OCI-M2 (cell line): ENCODE results near the gene TMA7.
A peak's percentile ranks its signal among the peaks of the same experiment; 100 is the strongest.
"Not testable (repeated sequence)": the region's sequence is repeated elsewhere in the genome, so short reads cannot be mapped to it uniquely, and the experiment has no call there.

Source experiments
- DNase-seq: peaks from one replicate; lab custom pipeline; 2025; ENCODE audit not compliant: unreplicated experiment; lab: John Stamatoyannopoulos, UW

The TMA7 gene

GRCh38 chr3:48435774-48436476, 4.1 kb upstream of the TMA7 start:
- DNase-seq, result peak; percentile 15

DNA sequence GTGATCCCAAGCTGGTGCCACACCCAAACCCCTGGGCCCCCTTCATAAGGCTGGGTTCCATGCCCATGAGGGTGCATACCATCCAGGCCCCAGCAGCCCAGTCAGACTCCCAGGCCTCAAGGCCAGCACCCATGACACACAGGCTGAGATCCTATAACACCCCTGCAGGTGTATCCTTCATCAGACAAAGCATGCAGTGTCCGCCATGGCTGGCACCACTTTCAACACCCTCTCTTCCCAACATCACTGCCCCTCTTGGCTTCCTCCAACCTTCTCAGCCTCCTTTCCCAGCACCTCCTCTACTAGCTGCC, 3.6 kb upstream of the TMA7 start:
- DNase-seq, result no peak

- DNase-seq, result no peak
Observed at GRCh38 chr3:48436855-48437254, 3.2 kb upstream of the TMA7 start.

- no peak for DNase-seq
Observed at GRCh38 chr3:48437812-48438211, 2.2 kb upstream of the TMA7 start.

GRCh38 chr3:48440590-48440958, 517 bp downstream of the TMA7 start:
- DNase-seq, result no peak

DNA sequence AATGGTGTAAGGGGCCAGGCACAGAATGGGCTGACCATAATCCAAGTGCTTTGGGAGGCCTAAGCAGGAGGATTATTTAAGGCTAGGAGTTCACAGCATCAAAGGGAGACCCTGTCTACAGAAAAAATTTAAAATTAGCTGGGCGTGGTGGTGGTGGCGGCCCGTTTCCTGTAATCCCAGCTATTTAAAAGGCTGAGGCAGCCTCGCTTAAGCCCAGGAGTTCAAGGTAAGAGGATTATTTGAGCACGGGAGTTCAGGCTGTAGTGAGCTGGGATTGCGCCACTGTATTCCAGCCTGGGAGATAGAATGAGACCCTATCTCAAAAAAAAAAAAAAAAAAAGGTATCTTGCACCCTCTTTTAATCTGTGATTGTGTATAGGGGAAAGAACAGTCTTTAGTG, 1.9 kb downstream of the TMA7 start:
- no peak for DNase-seq

DNA sequence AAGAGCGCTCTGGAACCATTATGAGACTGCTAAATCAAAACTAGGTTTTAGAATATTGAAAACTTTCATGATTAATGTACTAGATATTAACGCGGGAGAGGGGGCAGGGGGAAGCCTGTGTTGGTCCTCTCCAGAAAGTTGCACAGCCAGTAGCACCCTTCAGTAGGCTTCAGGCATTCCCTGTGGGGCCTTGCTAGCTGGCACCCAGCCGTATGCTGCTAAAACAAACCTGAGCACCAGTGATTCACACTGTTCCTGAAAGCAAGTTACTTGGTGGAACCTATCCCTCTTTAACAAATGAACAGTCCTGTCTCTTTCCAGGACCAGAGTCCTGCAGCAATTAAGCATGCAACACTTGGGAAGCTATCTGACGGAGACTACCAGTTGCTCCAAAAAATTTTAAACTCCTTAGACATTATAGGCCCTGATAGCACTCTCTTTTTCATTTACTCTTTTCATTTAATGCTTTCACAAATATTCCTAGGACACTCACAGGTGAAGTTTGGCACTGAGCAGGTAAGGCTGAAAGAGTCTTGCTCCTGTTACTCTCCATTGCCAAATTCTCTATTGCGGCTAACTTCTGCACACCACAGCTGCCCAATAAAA, 5.3 kb downstream of the TMA7 start:
- DNase-seq, result no peak

DNA sequence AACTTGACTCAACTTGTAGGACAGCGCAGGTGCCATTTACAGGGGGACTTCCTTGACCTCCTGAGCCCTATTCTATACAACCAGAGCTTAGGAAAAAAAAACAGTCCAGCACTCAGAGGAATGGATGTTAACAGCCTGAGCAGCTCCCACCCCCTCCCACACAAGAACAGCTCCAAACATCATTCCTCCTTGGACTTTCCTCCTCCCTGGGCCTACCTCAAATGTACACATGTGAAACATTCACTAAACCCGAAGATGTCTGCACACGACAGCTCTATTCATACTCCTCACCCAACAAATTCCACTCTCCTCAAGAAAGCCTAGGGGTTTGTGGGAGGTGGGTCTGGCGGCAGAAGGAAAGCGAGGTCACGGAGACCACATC, 6.0 kb downstream of the TMA7 start:
- DNase-seq, result no peak

DNA sequence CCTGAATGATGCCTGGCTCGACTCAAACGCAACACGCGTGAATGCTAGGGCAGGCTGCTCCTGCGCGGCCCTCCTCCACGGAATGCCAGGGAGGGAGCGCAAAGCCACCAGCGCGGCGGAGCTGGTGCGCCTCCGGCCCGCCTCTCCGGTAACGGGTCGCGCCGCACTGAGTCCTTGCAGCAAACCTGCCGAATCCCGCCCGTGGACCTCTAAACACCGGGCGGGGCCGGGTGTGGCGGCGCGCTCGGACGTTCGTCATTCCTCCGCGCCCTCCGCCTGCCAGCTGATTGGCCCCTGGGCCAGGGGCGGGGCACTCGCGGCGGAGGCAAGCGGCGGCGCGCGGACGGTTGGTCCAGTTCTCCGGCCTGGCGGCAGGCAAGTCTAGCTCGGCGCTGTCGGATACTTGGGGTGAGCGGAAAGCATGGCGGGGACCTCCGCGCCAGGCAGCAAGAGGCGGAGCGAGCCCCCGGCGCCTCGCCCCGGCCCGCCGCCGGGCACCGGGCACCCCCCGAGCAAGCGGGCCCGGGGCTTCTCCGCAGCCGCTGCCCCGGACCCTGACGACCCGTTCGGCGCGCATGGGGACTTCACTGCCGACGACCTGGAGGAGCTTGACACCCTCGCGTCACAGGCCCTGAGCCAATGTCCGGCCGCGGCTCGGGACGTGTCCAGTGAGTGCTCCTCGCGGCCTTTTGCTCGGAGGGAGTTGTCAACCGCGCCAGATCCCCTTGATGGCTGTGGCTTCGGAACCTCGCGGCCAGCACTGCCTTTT, 6.6 kb downstream of the TMA7 start, which contains the start of gene ATRIP:
Gene ATRIP (plus strand): TSS at position 313 of the 769 bp plus-strand sequence. CDS start 109 bp downstream, at position 422.
- no peak for DNase-seq

- no peak for DNase-seq
Observed at GRCh38 chr3:48451270-48451669, 11.2 kb downstream of the TMA7 start.

GRCh38 chr3:48456456-48456855, 16.4 kb downstream of the TMA7 start:
- no peak for DNase-seq

DNA sequence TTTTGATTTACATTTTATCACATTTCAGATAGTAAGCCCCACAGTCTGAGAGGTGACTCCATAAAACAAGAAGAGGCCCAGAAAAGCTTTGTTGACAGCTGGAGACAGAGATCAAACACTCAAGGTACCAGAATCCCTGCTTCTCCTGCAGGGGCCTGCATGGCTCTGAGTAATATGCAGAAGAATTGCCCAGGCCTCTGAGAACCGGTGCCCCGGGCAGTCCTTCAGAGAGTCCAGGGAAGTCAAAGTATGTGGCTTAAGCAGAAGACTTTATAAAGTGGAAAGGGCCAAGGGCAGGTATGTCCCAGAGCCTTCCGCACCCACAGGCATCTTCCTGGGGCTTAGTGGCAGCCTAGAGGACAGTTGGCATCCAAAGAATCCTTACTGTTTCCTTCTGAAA, 19.3 kb downstream of the TMA7 start:
- no peak for DNase-seq

DNA sequence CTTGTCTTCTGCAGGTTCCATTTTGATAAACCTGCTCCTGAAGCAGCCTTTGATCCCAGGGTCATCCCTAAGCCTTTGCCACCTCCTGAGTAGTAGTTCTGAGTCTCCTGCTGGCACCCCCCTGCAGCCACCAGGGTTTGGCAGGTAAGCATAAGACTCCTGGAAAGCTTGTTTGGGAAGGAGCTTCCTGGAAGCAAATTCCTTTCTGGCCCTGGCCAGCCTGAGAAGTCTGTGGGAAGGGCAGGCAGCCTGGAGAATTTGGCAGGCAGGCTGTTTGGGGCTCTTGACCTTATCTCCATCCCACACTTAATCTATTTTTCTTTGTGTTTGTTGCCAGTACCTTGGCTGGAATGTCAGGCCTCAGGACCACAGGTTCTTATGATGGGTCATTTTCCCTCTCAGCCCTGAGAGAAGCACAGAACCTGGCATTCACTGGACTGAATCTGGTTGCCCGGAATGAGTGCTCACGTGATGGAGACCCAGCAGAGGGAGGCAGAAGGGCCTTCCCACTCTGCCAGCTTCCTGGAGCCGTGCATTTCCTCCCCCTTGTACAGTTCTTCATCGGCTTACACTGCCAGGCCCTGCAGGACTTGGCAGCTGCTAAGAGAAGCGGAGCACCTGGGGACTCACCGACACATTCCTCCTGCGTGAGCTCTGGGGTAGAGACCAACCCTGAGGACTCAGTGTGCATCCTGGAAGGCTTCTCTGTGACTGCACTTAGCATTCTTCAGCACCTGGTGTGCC, 19.9 kb downstream of the TMA7 start:
- DNase-seq, result no peak

- DNase-seq, result no peak
Observed at GRCh38 chr3:48460517-48460902, 20.5 kb downstream of the TMA7 start.

GRCh38 chr3:48461767-48462166, 21.7 kb downstream of the TMA7 start:
- DNase-seq, result not testable (repeated sequence)

- no peak for DNase-seq
Observed at GRCh38 chr3:48463703-48464102, 23.6 kb downstream of the TMA7 start.

GRCh38 chr3:48464713-48465221, 24.7 kb downstream of the TMA7 start:
- DNase-seq, result no peak

DNA sequence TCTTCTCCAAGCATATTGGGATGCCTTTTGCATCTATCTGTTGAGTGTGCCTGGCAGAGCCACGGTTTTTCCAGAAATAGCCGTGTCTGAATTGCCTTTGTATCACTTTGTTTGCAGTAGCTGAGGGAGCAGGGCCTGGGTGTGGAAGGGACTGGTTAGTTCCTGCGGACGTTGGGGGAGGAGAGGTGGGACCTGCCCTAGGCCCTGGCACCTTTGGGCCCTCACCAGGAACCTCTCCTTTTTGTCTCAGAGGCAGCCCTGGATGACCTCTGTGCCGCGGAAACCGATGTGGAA, 25.1 kb downstream of the TMA7 start:
- no peak for DNase-seq

- DNase-seq, result no peak
Observed at GRCh38 chr3:48465531-48466378, 25.7 kb downstream of the TMA7 start.

DNA sequence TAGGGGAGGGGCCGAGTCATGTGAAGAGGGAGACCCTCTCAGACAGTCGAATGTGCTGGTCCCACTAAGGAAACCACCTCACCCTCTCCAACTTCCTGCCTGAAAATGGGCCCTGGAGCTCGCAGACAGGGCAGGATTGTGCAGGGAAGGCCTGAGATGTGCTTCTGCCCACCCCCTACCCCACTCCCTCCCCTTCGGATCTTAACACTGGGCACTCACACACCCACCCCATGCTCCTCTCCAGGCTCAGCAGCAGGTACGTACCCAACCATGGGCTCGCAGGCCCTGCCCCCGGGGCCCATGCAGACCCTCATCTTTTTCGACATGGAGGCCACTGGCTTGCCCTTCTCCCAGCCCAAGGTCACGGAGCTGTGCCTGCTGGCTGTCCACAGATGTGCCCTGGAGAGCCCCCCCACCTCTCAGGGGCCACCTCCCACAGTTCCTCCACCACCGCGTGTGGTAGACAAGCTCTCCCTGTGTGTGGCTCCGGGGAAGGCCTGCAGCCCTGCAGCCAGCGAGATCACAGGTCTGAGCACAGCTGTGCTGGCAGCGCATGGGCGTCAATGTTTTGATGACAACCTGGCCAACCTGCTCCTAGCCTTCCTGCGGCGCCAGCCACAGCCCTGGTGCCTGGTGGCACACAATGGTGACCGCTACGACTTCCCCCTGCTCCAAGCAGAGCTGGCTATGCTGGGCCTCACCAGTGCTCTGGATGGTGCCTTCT, 26.5 kb downstream of the TMA7 start:
- DNase-seq, result no peak
